T-helper 1 cell (primary cell): Measurements from ENCODE around the gene ZDHHC19.
A peak's percentile ranks its signal among the peaks of the same experiment; 100 is the strongest.
"Not testable (repeated sequence)": the region's sequence is repeated elsewhere in the genome, so short reads cannot be mapped to it uniquely, and the experiment has no call there.

Source experiments
- DNase-seq, 5 donors: peaks; one replicate each; pipeline ENCODE4 v3.0.0-alpha.2; 2012 to 2020

ZDHHC19 gene

GRCh38 chr3:196202516-196202970 lies 8.7 kb downstream of the ZDHHC19 start:
- DNase-seq: no peak

GRCh38 chr3:196198771-196199753 lies 12.1 kb downstream of the ZDHHC19 start:
- peak in 1 of 5 donors; percentile 27 for DNase-seq

- DNase-seq: no peak
Measured at GRCh38 chr3:196198081-196198675, 13.0 kb downstream of the ZDHHC19 start.

GRCh38 chr3:196197524-196197923 lies 13.7 kb downstream of the ZDHHC19 start:
- no peak for DNase-seq

- DNase-seq: no peak
Measured at GRCh38 chr3:196195664-196196265, 15.4 kb downstream of the ZDHHC19 start.

- DNase-seq: no peak
Measured at GRCh38 chr3:196194542-196194915, 16.7 kb downstream of the ZDHHC19 start.

- no peak for DNase-seq
Measured at GRCh38 chr3:196193736-196194541, 17.3 kb downstream of the ZDHHC19 start.

- no peak for DNase-seq
Measured at GRCh38 chr3:196193133-196193735, 18.0 kb downstream of the ZDHHC19 start.

- DNase-seq: peak in 1 of 5 donors; percentile 53
Measured at GRCh38 chr3:196192524-196193051, 18.6 kb downstream of the ZDHHC19 start.

GRCh38 chr3:196192036-196192523 lies 19.1 kb downstream of the ZDHHC19 start:
- peak in 4 of 5 donors; percentile 39 to 77 (median 40) for DNase-seq

GRCh38 chr3:196189566-196190347 lies 21.4 kb downstream of the ZDHHC19 start:
- no peak for DNase-seq

GRCh38 chr3:196186651-196187573 lies 24.3 kb downstream of the ZDHHC19 start:
- DNase-seq: peak in 1 of 5 donors; percentile 41

- no peak for DNase-seq
Measured at GRCh38 chr3:196184881-196185280, 26.3 kb downstream of the ZDHHC19 start.

- not testable (repeated sequence) for DNase-seq
Measured at GRCh38 chr3:196184169-196184432, 27.1 kb downstream of the ZDHHC19 start.

GRCh38 chr3:196181127-196181546 lies 30.1 kb downstream of the ZDHHC19 start:
- peak in 1 of 5 donors; percentile 29 for DNase-seq

- no peak for DNase-seq
Measured at GRCh38 chr3:196180346-196180745, 30.9 kb downstream of the ZDHHC19 start.

GRCh38 chr3:196179380-196180308 lies 31.6 kb downstream of the ZDHHC19 start:
- peak; percentile 56 to 97 (median 64) for DNase-seq

GRCh38 chr3:196178993-196179379 lies 32.2 kb downstream of the ZDHHC19 start:
- no peak for DNase-seq

- DNase-seq: no peak
Measured at GRCh38 chr3:196177967-196178366, 33.2 kb downstream of the ZDHHC19 start.
